GM12891 (cell line): ENCODE measurements around the gene PCSK6.

Experiments used
- POLR2A ChIP-seq: IDR thresholded peaks from 2 replicates; pipeline ENCODE4 v1.6.1; 2011; ENCODE audit warnings: low read depth, low read length, control low read depth
- POLR2AphosphoS5 ChIP-seq: IDR thresholded peaks from 2 replicates; pipeline ENCODE4 v1.6.1; 2011; ENCODE audit warnings: low read depth, low read length, control low read depth

GRCh38 chr15:101523560-101523940 is 34.0 kb upstream of the PCSK6 start:
- no peak for TF ChIP-seq POLR2AphosphoS5
- no peak for TF ChIP-seq POLR2A
